ENCODE data around the gene FN1. TPM values are rescaled to one million over a fixed set of nuclear protein-coding genes. Genes with fewer than 3 reads are reported as not detected.

Gene FN1
- polyA plus RNA-seq, 1 donor (not counting 4 experiments of a cell fraction or from before 2014, with no cell fraction given) = 1,649 TPM

- H3K4me1 ChIP-seq (ENCODE audit: control insufficient read depth, extremely low read depth, insufficient read depth, low read length) = no peaks in the 10 kb centered on the region
- no peaks in the 10 kb centered on the region for H3K9me3 ChIP-seq (ENCODE audit: control insufficient read depth, low read depth, low read length)
- H3K9ac ChIP-seq (ENCODE audit: control insufficient read depth, extremely low read depth, insufficient read depth, low read length) = no peak overlapping the region
- H3K4me2 ChIP-seq (ENCODE audit: control insufficient read depth, extremely low read depth, insufficient read depth, low read depth, low read length) = no peak overlapping the region
- no peaks in the 10 kb centered on the region for H4K20me1 ChIP-seq (ENCODE audit: control insufficient read depth, extremely low read depth, insufficient read depth, low read length)
- dilution Hi-C loops (cut with MboI; ENCODE audit: extremely low pct_ligation_motif_present, low sequenced_read_pairs) = no loop called here
- no peak for TF ChIP-seq CTCF (optimal IDR thresholded peaks at IDR 0.05 in 1 of 3, IDR thresholded peaks at IDR 0.05 in 1 of 3, conservative IDR thresholded peaks at IDR 0.05 in 1 of 3; ENCODE audit: extremely low read depth in 1 of 3, insufficient read depth in 2 of 3, low read length in 3 of 3)
- TF ChIP-seq EZH2 (IDR thresholded peaks at IDR 0.05; ENCODE audit: low read length) = no peak
- no peaks in the 10 kb centered on the region for H3K27me3 ChIP-seq (ENCODE audit: control insufficient read depth, extremely low read depth, insufficient read depth, low read length)
- DNase-seq (ENCODE audit: low read depth, low spot score) (no peak), FAIRE-seq (no peak)
- no peak overlapping the region for H3K27ac ChIP-seq (ENCODE audit: control insufficient read depth, insufficient read depth, low read length)
- H3K9me1 ChIP-seq (ENCODE audit: control insufficient read depth, extremely low read depth, insufficient read depth, low read length) = no peaks in the 10 kb centered on the region
- peaks cover 31 to 36% of the 10 kb centered on the region in 2 experiments for H3K36me3 ChIP-seq (ENCODE audit: control insufficient read depth in 2 of 2, extremely low read depth in 1 of 2, insufficient read depth in 2 of 2, low read length in 2 of 2)
- H3K79me2 ChIP-seq (ENCODE audit: control insufficient read depth, insufficient read depth, low read length) = no peaks in the 10 kb centered on the region
- H2AFZ ChIP-seq (ENCODE audit: control insufficient read depth, low read length) = no peak overlapping the region
- no peak overlapping the region for H3K4me3 ChIP-seq (ENCODE audit: control insufficient read depth in 2 of 3, extremely low read depth in 1 of 3, insufficient read depth in 2 of 3, low read depth in 1 of 3, low read length in 3 of 3)
Observed at GRCh38 chr2:215347878-215348277, 88.0 kb downstream of the FN1 start.

- dilution Hi-C loops (cut with MboI; ENCODE audit: extremely low pct_ligation_motif_present, low sequenced_read_pairs) = no loop called here
- peaks cover 17 to 34% of the 10 kb centered on the region in 2 experiments for H3K36me3 ChIP-seq (ENCODE audit: control insufficient read depth in 2 of 2, extremely low read depth in 1 of 2, insufficient read depth in 2 of 2, low read length in 2 of 2)
Observed at GRCh38 chr2:215338883-215339679, 96.8 kb downstream of the FN1 start.

More at GRCh38 chr2:215338883-215339679, 96.8 kb downstream of the FN1 start:
- Histone ChIP-seq H3K27me3 (ENCODE audit: control insufficient read depth, extremely low read depth, insufficient read depth, low read length) (no peaks in the 10 kb centered on the region), H2AFZ (ENCODE audit: control insufficient read depth, low read length) (no peak overlapping the region), H3K9ac (ENCODE audit: control insufficient read depth, extremely low read depth, insufficient read depth, low read length) (no peak overlapping the region), H3K4me3 (ENCODE audit: control insufficient read depth in 2 of 3, extremely low read depth in 1 of 3, insufficient read depth in 2 of 3, low read depth in 1 of 3, low read length in 3 of 3) (no peak overlapping the region), H4K20me1 (ENCODE audit: control insufficient read depth, extremely low read depth, insufficient read depth, low read length) (no peaks in the 10 kb centered on the region), H3K79me2 (ENCODE audit: control insufficient read depth, insufficient read depth, low read length) (peaks cover 2% of the 10 kb centered on the region), H3K4me1 (ENCODE audit: control insufficient read depth, extremely low read depth, insufficient read depth, low read length) (no peaks in the 10 kb centered on the region), H3K9me1 (ENCODE audit: control insufficient read depth, extremely low read depth, insufficient read depth, low read length) (no peaks in the 10 kb centered on the region), H3K4me2 (ENCODE audit: control insufficient read depth, extremely low read depth, insufficient read depth, low read depth, low read length) (no peak overlapping the region), H3K27ac (ENCODE audit: control insufficient read depth, insufficient read depth, low read length) (no peak overlapping the region), H3K9me3 (ENCODE audit: control insufficient read depth, low read depth, low read length) (no peaks in the 10 kb centered on the region)
- FAIRE-seq (no peak), DNase-seq (ENCODE audit: low read depth, low spot score) (no peak)
- no peak for TF ChIP-seq EZH2 (IDR thresholded peaks at IDR 0.05; ENCODE audit: low read length)
